T1000 (cell line): ENCODE measurements around the gene RALGAPA2.

Experiments
- DNase-seq: peaks from one replicate; lab custom pipeline; 2025; ENCODE audit warnings: mixed read lengths; lab: John Stamatoyannopoulos, UW

Gene RALGAPA2

DNA sequence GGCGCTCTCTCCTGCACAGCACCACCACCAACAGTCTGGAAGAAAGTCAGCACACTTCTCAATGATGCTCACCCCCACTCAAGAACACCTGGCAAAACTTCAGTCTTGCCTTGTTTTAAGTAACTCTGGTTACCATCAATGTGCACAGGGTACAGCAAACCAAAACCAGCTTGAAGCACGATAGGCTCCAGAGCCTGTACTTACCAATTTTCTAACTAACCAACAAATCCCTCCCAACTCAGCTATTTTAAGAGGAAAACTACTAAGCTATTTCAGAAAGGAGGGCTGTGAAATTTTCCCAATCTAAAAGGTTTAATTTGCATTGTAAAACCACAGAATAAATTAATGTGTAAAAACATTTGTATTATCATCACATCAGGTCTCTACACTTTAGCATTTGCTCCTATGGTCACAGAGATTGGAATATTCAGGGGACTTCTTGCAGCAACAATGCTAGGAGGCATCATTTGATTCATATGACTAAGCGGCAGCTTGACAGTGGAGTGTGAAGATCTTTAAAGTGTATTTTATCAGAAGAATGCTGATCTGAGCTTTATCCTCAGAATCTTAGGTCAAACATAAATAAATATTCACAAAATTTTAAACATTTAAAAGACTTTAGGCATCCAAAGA is 82.8 kb downstream of the RALGAPA2 start:
- no peak for DNase-seq

DNA sequence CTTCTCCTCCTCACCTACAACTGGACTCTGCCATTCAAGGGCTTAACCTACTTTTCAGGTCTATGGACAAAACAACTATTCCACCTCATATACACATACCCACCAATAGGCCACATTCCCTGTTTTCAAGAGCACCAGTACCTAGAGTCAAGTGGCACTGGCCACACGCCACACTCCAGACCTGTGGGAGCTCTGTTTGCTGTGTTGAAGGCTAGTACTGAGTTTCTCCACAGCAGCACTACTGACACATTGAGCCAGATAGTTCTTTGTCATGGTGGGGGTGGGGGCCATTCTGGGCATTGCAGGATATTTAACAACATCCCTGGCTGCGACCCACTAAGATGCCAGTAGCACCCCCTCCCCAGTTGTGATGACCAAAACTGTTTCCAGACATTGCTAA is 84.1 kb downstream of the RALGAPA2 start:
- DNase-seq, result no peak

DNA sequence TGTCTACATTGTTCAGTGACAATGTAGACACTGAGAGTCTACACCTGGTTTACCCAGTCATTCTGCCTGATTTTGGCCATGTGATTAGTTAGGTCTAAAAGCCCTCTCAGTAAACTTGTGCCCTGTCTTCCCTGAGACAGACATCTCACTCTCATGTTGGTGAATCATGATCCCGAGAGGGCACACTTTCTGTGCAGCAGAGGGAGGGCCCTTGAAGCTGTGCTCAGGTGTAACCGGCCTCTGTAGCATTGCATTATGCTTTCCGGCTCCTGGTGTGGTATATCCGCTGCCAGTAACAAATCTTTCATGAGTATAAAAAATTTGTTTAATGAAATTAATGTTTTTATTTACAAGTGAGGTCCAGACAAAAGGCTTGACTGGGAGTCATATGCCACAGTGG is 85.0 kb downstream of the RALGAPA2 start:
- DNase-seq, result no peak

DNA sequence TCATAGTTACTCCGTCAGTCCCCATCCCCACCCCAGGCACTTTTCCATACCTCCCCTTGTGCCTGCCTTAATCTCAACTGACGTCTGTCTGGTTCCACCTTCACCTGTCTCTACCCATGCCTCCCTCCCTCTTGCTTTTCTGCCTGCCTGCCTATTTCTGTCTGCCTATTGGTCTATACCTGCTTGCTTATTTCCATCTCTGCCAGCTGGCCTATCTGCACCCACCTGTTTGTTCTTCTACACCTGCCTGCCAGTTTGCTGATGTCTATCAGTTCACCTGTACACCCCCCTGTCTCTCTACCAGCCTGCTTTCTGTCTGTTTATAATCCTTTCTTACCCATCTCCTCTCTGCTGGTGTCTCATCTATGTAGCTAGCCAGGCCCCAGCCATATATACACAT is 87.5 kb downstream of the RALGAPA2 start:
- no peak for DNase-seq

DNA sequence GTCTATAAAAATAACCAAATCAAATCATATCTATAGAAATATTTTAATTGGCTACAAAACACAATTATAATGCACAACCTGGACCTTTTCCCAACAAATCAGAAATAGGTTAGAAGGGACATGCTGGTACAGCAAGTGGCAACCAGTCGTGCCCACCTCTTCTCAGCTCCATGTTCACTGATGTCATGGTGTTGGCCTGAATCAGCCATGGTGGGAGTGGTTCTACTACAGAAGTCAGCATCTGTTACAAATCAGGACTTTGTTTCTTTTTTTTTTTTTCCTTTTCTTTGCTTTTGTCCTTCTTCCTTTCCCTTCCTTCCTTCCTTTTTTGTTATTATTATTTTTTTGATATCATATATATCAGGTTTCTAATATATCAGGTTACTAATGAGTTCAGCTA is 91.2 kb downstream of the RALGAPA2 start:
- DNase-seq, result no peak

DNA sequence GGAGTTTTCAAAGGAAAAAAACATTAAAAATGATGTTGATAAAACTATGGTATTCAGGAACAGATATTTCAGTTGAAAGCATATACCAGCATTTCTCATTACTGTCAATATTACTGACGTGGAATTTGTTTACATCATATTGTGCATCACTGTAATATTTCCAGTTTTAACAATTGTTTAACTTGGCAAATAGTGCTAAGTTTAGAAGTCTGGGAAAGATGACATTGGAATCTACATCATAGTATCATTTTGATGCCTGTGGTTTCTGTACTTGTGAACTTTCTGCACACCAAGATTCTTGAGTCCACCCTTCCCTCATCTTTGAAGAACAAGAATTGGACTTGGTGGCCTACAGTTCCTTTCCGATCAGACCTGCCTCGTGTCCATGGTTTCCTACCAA is 98.1 kb downstream of the RALGAPA2 start:
- DNase-seq, result no peak

DNA sequence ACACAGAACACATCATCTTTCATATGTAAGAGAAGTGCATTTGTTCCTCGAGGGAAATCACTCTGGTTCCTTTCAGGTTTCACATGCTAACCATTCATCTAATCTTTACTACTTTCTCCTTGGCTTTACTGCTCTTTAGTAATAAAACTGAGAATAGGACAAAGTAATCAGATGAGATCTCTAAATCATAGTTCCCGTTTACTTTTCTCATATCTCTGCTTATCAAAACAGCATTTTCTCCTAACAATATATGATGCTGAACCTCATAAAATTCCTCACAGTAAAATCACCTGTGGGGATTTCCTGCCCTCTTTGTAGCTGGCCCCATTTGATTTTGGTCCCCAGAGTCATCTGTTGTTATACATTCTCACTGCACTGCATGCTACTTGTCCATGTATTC is 100.2 kb downstream of the RALGAPA2 start:
- DNase-seq, result no peak

DNA sequence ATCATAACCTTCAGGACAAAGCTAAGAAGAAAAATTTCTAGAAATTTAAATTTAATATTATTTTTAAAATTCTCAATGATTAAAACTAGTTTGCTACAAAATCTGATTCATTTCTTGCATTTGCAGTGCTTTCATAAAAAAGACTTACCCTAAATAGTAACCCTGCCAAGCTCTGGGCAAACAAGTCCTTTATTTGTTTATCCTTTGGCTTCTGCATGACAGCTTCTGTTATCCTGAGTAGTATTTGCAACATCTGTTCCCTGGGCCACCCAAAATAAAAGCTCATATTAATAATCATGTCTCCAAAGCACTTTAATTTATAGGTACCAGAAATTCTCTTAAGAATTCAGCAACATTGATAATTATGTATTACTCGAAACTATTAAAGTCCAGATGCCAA is 101.3 kb downstream of the RALGAPA2 start:
- DNase-seq, result no peak

DNA sequence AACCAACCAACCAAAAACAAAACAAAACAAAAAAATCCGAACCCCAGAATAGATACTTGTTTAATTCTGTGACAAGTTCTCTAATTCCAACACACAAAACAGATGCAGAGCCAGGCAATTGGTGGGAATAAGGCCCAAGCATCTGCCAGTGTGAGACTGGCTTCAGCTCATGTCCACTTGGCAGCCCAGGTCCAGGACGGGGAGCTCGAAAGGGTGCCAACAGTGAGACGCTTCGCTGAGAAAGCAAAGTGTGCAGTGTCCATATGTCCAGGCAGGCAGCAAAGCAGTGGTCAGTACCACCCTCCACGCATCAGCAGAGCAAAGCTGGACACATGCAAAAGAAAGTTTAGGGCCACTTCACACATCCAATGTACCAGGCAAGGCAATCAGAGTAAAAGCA is 102.9 kb downstream of the RALGAPA2 start:
- DNase-seq, result no peak

DNA sequence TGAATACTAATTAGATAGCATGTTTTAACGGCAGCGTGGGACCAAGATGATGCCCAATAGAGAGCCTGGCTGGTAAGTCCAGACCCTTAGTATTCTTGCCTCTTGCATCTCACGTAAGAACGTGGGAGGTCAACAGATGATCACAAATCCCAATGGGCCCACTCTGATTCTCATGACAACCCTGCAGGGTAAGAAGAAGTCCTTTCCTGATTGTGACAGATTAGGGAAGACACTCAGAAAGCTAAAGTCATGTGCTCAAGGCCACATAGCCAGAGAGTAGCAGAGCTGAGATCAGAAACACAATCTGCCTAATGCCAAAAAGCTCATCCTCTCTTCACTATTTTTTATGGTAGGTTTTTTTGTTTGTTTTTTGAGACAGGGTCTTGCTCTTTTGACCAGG is 103.8 kb downstream of the RALGAPA2 start:
- no peak for DNase-seq

DNA sequence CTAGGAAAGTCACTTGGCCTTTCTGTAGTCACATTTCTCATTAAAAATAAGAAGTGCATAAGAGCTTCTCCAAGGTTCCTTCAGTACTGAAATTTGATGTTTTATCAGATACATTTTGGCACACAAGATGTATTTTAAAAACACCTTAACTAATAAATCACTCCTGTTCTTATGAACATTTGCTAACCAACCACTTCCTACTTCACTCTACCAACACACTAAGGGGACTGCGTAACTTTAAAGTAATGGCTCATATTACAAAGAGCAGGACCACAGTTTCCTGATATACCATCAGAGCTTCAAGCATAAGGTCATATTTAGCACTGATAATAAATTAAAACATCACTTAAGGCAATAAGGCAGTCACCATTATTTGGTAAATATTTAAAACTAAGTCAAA is 104.4 kb downstream of the RALGAPA2 start:
- no peak for DNase-seq

DNA sequence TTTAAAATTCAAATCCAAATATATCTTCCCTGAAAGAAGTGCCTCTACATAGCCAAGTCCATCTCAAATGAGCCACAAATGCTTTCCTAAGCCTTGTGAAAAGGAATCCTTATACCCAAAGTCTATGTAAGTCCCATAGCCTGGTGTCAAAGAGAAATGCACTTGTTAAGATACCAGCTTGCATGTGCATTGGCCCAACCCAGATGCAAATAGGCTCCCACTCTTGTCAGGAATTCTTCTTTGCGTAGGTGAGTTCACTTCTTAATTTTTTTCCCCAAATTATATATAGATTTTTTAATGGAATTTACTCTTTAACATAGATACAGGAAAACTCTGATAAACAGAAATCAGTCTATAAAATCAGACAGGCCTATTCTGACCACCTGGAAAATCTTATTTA is 105.6 kb downstream of the RALGAPA2 start:
- no peak for DNase-seq

DNA sequence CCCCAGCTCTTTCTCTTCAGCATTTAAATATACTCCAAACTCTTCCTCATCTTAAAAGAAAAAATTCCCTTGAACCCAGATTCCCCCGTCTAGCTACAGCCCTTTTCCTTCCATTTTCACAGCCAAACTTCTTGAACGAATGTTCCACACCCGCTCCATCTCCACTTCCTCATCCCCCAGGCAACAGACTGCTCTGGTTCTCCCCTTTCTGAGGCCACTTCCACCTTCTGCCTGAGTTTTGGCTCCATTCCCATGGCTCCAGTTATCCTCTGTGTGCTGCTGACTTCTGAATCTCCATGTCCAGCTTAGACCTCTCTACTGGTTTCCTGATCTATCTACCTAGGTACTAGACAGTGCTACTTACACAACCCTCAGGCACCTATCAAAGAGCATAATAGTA is 106.4 kb downstream of the RALGAPA2 start:
- no peak for DNase-seq

DNA sequence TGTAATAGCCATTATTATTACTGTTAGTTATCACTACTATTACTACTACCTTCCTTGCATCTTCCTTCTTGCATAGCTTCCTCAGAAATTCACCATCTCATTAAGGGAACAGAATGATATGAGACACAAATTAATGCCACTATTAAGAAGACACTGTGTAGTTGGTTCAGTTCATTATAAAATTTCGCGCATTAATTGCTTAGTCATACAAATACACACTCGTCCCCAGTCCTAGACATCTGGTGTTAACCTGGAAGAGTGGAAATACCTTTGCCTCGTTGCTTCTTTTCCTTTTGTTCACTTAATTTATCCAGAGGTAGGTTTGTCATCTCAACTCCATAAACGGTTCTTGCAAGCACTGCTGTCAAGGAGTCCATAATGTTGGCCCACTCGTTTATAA is 107.5 kb downstream of the RALGAPA2 start:
- no peak for DNase-seq

DNA sequence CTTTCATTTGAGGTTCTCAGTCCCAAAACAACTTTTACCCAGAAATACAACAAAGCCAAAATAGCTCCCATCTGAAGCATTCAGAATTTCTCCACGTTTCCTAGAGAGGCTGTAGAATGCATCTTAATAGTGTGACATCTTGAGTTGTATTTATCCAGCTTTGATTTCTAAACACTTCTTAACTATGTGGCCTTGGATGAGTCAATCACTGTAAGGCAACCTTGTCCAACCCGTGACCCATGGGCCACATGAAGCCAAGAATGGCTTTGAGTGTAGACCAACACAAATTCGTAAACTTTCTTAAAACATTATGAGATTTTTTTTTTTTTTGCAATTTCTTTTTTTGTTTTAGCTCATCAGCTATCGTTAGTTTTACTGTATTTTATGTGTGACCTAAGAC is 108.1 kb downstream of the RALGAPA2 start:
- DNase-seq, result no peak

DNA sequence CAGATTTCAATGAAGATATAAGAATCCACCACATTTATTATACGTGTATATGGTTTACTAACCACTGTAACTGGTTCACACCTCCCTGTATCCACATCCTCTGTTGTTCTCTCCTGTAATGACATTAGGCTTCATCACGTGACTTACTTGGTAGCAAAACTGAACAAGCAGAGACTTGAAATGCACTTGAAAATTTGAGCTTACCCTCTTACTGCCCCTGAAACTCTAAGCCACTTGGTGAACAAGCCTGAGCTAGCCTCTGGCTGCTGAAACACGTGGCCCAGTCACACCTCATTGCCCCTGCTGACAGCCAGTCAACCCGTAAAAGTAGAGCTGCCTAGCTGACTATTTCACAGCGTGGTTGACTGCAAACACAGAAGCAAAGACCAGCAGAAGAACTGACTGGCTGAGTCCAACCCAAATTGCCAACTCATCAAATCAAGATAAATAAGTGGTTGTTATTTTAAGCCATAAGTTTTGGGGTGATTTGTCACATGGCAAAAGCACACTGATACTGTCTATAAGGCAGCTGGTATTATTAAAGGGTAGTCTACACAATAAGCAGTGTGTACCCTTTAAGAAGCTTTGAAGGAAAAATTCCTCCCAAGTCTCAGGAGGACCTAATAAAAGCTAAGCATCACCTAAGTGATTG is 109.0 kb downstream of the RALGAPA2 start:
- no peak for DNase-seq

DNA sequence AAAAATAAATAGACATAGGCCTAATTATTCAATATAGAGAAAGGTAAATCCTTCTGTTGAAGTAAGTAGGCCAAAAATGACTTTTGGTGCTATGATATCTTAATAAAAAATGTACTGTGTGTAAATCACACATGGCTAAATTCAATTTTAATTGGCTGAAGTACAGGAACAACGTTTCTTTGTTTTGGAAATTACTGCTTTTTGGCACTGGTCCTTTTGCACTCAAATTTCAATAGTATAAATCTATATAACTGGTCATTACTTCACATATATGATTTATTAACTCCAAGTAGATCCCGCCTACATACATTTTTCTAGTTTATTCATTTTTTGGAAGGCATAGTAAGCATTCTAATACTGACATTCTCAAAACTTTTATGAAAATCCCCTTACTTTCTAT is 114.5 kb downstream of the RALGAPA2 start:
- DNase-seq, result no peak

DNA sequence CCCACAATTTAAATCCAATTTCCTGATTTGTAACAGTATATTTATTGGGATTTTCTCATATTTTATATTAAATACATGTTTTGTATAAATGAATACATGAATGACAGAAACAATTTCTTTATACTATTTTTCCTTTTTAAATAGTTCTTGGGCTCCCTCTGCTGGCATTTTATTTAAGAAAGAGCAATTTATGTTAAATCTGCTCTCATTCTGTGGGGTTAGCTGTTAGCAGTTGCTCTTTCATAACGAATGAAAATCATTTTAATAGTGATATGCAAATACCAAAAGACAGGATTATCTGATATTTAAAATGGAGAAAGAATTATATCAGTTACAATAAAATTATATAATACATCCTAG is 118.3 kb downstream of the RALGAPA2 start:
- DNase-seq, result no peak

DNA sequence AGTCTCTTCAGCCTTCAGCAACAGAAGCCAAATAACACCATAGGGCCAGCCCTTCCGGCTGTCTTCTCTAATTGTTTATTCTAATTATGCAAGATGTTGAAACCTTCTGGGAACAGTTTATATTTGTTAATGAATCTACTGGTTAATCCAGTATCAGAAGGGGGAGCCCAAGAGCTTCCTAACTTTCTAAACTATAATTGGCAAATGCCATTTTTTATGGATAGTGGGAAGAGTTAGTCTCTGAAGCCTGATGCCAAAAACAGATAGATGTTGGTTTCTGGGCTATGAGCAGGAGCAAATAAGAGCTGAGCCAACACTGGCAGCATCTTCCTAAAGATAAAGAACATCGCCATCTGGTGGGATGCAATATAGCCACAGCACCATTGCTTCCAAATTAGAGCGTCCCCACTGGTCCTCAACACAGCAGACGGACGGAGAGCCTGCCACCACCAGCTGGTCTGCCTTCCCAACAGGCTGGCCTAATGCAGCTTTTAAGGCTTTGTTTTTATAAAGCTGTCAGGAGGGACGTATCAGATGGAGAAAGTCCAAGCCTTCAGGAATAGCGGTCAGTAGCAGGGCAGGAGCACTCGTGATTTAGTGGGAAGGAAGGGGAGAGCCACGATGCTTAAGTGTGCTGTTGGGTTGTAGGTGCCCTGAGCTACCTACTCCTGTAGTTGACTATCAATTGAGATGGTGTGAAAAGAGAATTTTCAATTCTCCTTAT is 118.8 kb downstream of the RALGAPA2 start:
- no peak for DNase-seq

DNA sequence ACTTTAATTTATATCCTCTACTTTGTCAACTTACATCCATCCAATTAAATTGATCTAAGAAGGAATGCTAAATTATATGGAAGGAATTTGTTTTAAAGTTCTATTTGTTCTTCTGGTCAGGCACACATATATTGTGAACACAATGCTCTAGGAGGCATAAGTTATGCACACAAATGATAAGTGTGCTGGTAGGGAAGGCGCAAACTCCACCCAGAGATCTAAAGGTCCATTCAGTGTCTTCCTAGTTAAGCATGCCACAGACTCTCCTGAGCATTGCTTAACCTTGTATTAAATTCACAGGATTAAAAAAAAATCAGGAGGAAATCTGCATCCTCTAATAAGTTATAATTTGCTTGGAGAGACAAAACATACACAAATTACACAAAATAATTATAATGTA is 127.3 kb downstream of the RALGAPA2 start:
- no peak for DNase-seq

DNA sequence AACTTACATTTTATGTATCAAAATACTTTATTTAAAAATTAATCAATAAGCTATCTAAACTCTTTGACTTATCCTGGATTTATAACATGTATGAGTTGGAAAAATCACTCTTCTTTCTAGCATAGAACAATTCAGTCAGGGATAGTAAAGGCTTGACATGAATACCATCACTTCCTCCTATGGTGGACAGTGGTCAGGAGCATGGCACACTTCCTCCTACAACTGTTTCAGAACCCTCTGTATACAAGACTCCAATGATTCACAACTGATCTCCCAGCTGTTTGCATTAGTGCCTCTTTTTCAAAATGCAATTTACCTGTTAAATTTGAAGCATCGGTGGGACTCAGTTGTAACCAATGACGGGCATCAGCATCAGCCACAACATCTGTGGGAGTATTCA is 129.7 kb downstream of the RALGAPA2 start:
- DNase-seq, result no peak

DNA sequence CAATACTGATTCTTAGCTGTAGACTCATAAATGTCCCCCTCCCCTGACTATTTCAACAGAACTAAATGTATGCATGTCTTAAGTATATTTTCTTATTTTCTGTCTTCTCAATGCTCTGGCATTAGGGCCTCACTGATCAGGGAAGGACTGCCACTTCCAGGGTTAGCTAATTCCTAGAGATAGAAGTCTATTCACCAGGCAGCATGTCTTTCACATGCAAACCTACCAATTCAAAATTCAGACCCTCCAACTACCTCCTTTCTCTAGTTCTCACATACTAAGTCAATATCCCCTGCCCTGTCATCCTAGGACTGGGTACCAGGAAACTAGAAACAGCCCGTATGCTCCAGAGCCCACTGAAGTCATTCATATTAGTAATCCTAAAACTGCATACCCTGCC is 132.3 kb downstream of the RALGAPA2 start:
- no peak for DNase-seq

DNA sequence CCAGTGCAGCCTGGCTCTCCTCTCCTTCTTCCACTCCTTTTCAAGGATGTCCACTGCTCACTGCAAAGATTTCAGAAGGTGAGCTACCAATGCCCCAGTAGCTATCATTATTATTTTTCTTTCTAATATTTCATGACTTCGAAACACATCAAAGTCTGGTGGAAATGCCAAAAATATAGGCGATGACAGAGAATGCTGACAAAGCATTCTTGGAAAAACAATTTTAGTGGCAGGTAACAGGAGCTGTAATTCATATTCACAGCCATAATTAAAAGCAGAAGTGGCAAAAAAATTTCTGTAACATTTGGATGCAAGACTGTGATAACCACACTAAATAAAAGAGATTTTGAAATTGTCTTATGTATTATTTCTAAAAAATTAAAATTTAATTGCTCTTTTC is 133.6 kb downstream of the RALGAPA2 start:
- DNase-seq, result no peak

DNA sequence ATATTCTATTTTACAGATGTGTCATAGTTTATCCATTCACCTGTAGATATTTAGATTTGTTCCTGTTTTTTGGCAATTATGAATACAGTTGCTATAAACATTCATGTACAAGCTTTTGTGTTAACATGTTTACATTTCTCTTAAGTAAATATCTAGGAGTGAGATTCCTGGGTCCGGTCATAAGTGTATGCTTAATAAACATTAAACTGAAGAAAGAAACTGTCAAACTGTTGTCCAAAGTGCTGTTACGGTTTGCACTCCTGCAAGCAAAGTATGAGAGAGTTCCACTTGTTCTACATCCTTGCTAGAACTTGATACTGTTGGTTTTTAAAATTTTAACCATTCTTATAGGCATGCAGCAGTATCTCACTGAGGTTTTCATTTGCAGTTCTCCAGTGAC is 138.6 kb downstream of the RALGAPA2 start:
- DNase-seq, result no peak
